Heart left ventricle (tissue), 13 donors: ENCODE results near the gene GOLGA6B.
"Not testable (repeated sequence)": the region's sequence is repeated elsewhere in the genome, so short reads cannot be mapped to it uniquely, and the experiment has no call there.

Experiments used
- POLR2A ChIP-seq, 2 donors: fragments of 450-650 bp; IDR thresholded peaks; one replicate each; pipeline ENCODE4 v1.6.1; 2017; ENCODE audit warnings: antibody characterized with exemption in 2 of 2, mild to moderate bottlenecking in 2 of 2, moderate library complexity in 2 of 2
- TF ChIP-seq, protein P1 (sequence below), 12 donors: fragments of 200-600 bp; sonication (generic) in 4 of 12; IDR thresholded peaks; one replicate each; pipeline versions ENCODE4 v1.5.0 to v1.8.0; 2018 to 2022; ENCODE audit warnings: antibody characterized with exemption in 12 of 12, mild to moderate bottlenecking in 5 of 12
- donor health status: ischemic (EF 13 %, LVEDD 7.1; RV severe dilation, severe dysfunction).
- donor health status: DM: no; HTN: yes; CAD: no.
- donor health status: DM: no; HTN: no; CAD: no.
- donor health status: ischemic (EF 25% LVEDD 6.9; RV normal size, moderate dysfunction).
- donor health status: ischemic (EF 25% LVEDD 5.7; RV mildly dilated, moderate dysfunction).
- donor health status: ischemic (EF 35%, LVEDD 5.7; RV mildly dilated, moderate dysfunction).
- donor health status: nonischemic (EF 11% LVEDD 7.7; RV severe dilation, severe dysfunction).
- donor health status: DM: yes; HTN: yes; CAD: no.
- donor health status: PGD.
- donor health status: ischemic (EF 29% LVEDD 5.4; RV normal size, mild dysfunction).
- donor health status: nonischemic (EF 23%, LVEDD 6.1; RV moderate dilation, normal function).

DNA sequence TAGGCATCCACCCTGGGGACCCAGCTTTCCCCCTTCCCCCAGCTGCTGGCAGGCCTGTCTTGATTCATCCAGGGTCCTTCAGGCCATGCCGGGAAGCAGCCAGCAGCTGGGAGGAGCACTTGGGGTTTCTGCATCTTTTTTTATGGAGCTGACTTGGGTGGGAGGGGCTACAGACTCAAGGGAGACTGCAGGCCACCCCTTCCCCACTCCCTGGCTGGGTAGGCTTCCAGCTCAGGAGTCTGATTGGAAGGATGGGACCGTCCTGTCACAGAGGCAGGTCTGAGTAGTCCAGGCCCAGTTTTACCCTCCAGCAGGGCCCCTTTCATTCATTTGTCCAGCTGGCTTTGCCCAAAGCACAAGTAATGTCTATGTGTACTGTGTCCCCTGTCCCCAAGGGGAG is 12.2 kb upstream of the GOLGA6B start:
- TF ChIP-seq, protein P1, sequence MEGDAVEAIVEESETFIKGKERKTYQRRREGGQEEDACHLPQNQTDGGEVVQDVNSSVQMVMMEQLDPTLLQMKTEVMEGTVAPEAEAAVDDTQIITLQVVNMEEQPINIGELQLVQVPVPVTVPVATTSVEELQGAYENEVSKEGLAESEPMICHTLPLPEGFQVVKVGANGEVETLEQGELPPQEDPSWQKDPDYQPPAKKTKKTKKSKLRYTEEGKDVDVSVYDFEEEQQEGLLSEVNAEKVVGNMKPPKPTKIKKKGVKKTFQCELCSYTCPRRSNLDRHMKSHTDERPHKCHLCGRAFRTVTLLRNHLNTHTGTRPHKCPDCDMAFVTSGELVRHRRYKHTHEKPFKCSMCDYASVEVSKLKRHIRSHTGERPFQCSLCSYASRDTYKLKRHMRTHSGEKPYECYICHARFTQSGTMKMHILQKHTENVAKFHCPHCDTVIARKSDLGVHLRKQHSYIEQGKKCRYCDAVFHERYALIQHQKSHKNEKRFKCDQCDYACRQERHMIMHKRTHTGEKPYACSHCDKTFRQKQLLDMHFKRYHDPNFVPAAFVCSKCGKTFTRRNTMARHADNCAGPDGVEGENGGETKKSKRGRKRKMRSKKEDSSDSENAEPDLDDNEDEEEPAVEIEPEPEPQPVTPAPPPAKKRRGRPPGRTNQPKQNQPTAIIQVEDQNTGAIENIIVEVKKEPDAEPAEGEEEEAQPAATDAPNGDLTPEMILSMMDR (IDR thresholded peaks at IDR 0.05), result not testable (repeated sequence)
- not testable (repeated sequence) for TF ChIP-seq POLR2A (IDR thresholded peaks at IDR 0.05)
